ENCODE measurements around the gene TMEM18. TPM values are rescaled to one million over a fixed set of nuclear protein-coding genes. Genes with fewer than 3 reads are reported as not detected.

TMEM18 gene
- total RNA-seq, 1 experiment from 2014 or later: 19.0 TPM

GRCh38 chr2:648476-649424 lies 28.5 kb downstream of the TMEM18 start:
- CTCF ChIA-PET: no interaction called here

GRCh38 chr2:647691-648231 lies 29.4 kb downstream of the TMEM18 start:
- Mint-ChIP-seq H3K36me3 (ENCODE audit: insufficient read depth, unreplicated experiment) (no peaks in the 10 kb centered on the region), H3K4me1 (ENCODE audit: low read depth, unreplicated experiment) (no peaks in the 10 kb centered on the region), H3K27me3 (ENCODE audit: unreplicated experiment) (peaks cover 45% of the 10 kb centered on the region), H3K9me3 (ENCODE audit: low read depth, unreplicated experiment) (peaks cover 2% of the 10 kb centered on the region), H3K4me3 (ENCODE audit: low read depth, unreplicated experiment) (no peak overlapping the region), H3K27ac (ENCODE audit: unreplicated experiment) (no peak overlapping the region)
- no TSS peak for BruUV-seq (replicated peaks)
- no peak for DNase-seq
- intact Hi-C loops (cut with micrococcal nuclease; ENCODE audit: unreplicated experiment): no loop called here
- CTCF ChIA-PET: no interaction called here
- TF ChIP-seq CTCF (IDR thresholded peaks at IDR 0.05; ENCODE audit: unreplicated experiment): no peak

More at GRCh38 chr2:648476-649424, 28.5 kb downstream of the TMEM18 start:
- no peak for DNase-seq
- intact Hi-C loops (cut with micrococcal nuclease; ENCODE audit: unreplicated experiment): no loop called here
- TF ChIP-seq CTCF (IDR thresholded peaks at IDR 0.05; ENCODE audit: unreplicated experiment): no peak
- no peak overlapping the region for H3K27ac Mint-ChIP-seq (ENCODE audit: unreplicated experiment)
- peaks cover 42% of the 10 kb centered on the region for H3K27me3 Mint-ChIP-seq (ENCODE audit: unreplicated experiment)
- no TSS peak for BruUV-seq (replicated peaks)
- peaks cover 3% of the 10 kb centered on the region for H3K9me3 Mint-ChIP-seq (ENCODE audit: low read depth, unreplicated experiment)
- no peaks in the 10 kb centered on the region for H3K36me3 Mint-ChIP-seq (ENCODE audit: insufficient read depth, unreplicated experiment)
- H3K4me3 Mint-ChIP-seq (ENCODE audit: low read depth, unreplicated experiment): no peak overlapping the region
- no peaks in the 10 kb centered on the region for H3K4me1 Mint-ChIP-seq (ENCODE audit: low read depth, unreplicated experiment)

- no TSS peak for BruUV-seq (replicated peaks)
- no peaks in the 10 kb centered on the region for H3K9me3 Mint-ChIP-seq (ENCODE audit: low read depth, unreplicated experiment)
- no peak overlapping the region for H3K27ac Mint-ChIP-seq (ENCODE audit: unreplicated experiment)
- intact Hi-C loops (cut with micrococcal nuclease; ENCODE audit: unreplicated experiment): no loop called here
- no peak for DNase-seq
- H3K27me3 Mint-ChIP-seq (ENCODE audit: unreplicated experiment): peaks cover 45% of the 10 kb centered on the region
- TF ChIP-seq CTCF (IDR thresholded peaks at IDR 0.05; ENCODE audit: unreplicated experiment): no peak
- no peaks in the 10 kb centered on the region for H3K36me3 Mint-ChIP-seq (ENCODE audit: insufficient read depth, unreplicated experiment)
- H3K4me1 Mint-ChIP-seq (ENCODE audit: low read depth, unreplicated experiment): no peaks in the 10 kb centered on the region
- CTCF ChIA-PET: no interaction called here
- no peak overlapping the region for H3K4me3 Mint-ChIP-seq (ENCODE audit: low read depth, unreplicated experiment)
These were observed 30.1 kb downstream of the TMEM18 start for GRCh38 chr2:647003-647560.

- DNase-seq: no peak
- CTCF ChIA-PET: no interaction called here
- TF ChIP-seq CTCF (IDR thresholded peaks at IDR 0.05; ENCODE audit: unreplicated experiment): no peak
- peaks cover 12% of the 10 kb centered on the region for H3K4me1 Mint-ChIP-seq (ENCODE audit: low read depth, unreplicated experiment)
- BruUV-seq (replicated peaks): no TSS peak
- peaks cover 5% of the 10 kb centered on the region for H3K36me3 Mint-ChIP-seq (ENCODE audit: insufficient read depth, unreplicated experiment)
- intact Hi-C loops (cut with micrococcal nuclease; ENCODE audit: unreplicated experiment): no loop called here
- no peaks in the 10 kb centered on the region for H3K9me3 Mint-ChIP-seq (ENCODE audit: low read depth, unreplicated experiment)
- H3K27ac Mint-ChIP-seq (ENCODE audit: unreplicated experiment): no peak overlapping the region
- no peak overlapping the region for H3K4me3 Mint-ChIP-seq (ENCODE audit: low read depth, unreplicated experiment)
- H3K27me3 Mint-ChIP-seq (ENCODE audit: unreplicated experiment): peaks cover 36% of the 10 kb centered on the region
These were observed 32.3 kb downstream of the TMEM18 start for GRCh38 chr2:644871-645270.

Measured in Calu3 (cell line).